GM12892 (cell line): ENCODE measurements around the gene ARPC4.

ENCODE experiments used
- DNase-seq: peaks from one replicate; pipeline ENCODE4 v3.0.0; 2011; ENCODE audit not compliant: insufficient read length
- FAIRE-seq: peaks from 2 replicates; lab custom pipeline; 2011; peaks lifted over from hg19 to GRCh38; lab: Jason Lieb, UNC
- POLR2A ChIP-seq: IDR thresholded peaks from 2 replicates; pipeline ENCODE4 v1.6.1; 2011; ENCODE audit warnings: low read depth, low read length, control low read depth
- POLR2AphosphoS5 ChIP-seq: IDR thresholded peaks from 2 replicates; pipeline ENCODE4 v1.6.1; 2011; ENCODE audit warnings: low read depth, low read length, control low read depth
- TAF1 ChIP-seq: IDR thresholded peaks from 2 replicates; pipeline ENCODE4 v1.6.1; 2011; ENCODE audit warnings: low read depth, mild to moderate bottlenecking, control low read depth, low read length, borderline replicate concordance

ARPC4 gene

DNA sequence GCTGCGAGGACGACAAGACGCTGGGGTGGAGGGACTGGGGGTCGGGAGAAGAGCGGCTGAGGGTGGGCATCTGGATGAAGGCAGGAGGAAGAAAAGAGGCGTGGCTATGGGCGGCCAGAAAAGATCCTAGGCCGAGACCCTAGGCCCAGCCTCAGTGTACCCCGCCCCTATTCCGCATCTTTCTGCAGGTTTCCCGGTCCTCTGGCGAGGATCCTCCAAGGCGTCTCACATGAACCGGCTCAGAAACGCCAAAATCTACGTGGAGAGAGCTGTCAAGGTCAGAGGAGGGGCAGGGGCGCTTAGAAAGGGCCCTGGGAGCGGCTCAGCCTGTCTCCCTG lies 17.5 kb downstream of the ARPC4 start:
- no peak for FAIRE-seq
- DNase-seq, result no peak
- TF ChIP-seq TAF1 (no peak), POLR2AphosphoS5 (no peak), POLR2A (no peak)

DNA sequence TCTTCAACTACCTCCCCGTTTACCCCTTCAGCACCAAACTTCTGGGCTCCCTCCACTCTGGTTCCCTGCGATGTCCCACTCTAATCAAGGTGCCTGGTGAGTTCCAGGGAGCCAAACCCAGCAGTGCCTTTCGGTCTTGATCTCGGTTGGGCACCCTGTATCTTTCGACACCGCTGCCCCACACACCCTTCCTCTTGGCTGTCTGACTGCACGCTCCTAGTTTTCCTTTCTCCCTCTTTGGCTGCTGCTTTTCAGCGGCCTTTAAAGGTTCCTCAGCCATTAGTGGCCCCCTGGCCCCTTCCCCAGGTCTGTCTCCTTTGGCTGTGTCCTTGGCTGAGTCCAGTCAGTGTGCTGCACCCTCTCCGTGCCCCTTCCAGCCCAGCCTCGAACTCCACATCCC lies 18.0 kb downstream of the ARPC4 start:
- FAIRE-seq (no peak), DNase-seq (no peak)
- TF ChIP-seq TAF1, result no peak
- TF ChIP-seq POLR2AphosphoS5, result no peak
- no peak for TF ChIP-seq POLR2A

DNA sequence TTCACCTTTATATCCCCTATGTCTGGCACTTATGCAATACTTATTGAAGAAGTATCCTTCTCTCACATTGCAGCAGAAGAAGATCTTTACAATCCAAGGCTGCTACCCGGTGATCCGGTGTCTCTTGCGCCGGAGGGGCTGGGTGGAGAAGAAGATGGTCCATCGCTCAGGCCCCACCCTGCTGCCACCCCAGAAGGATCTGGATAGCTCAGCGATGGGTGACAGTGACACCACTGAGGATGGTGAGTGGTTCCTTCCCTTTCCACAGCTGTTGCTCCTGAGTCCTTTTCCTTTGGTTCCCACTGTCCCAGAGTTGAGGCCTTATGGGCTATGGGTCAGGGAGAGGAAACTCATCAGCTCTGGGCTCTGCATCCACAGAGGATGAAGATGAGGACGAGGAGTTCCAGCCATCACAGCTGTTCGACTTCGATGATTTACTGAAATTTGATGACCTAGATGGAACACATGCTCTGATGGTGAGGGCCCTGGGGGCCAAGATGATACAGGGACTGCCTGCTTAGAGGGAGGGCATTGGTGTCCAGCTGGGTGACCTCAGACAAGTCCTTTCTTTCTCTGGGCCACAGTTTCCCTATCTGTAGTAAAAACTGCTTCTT lies 20.1 kb downstream of the ARPC4 start:
- DNase-seq (no peak), FAIRE-seq (no peak)
- TF ChIP-seq POLR2AphosphoS5, result no peak; the same call in 1 of the 2 replicates
- TF ChIP-seq POLR2A, result peak; percentile 40; the same call in 1 of the 2 replicates

DNA sequence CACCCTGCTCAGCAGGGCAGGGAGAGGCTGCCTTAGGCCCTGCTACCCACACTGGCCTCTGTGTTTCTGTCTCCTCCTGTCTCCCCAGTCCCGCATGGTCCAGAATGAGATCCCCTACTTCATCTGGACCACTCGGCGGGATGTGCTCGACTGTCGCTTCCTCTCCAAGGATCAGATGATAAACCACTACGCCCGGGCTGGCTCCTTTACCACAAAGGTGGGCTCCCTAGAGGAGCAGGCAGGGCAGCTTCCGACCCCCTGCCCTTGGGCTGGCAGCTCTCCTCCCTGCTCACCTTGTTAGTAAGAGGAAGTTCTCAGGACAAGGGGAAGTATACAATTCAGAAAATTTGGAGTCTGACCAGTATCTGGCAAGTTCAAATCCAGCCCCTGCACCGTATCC lies 23.1 kb downstream of the ARPC4 start:
- FAIRE-seq, result no peak
- DNase-seq, result no peak
- 0 out of 2 replicates have a peak, but pooled peaks have one; percentile 8 for TF ChIP-seq POLR2A
- TF ChIP-seq TAF1, result no peak

DNA sequence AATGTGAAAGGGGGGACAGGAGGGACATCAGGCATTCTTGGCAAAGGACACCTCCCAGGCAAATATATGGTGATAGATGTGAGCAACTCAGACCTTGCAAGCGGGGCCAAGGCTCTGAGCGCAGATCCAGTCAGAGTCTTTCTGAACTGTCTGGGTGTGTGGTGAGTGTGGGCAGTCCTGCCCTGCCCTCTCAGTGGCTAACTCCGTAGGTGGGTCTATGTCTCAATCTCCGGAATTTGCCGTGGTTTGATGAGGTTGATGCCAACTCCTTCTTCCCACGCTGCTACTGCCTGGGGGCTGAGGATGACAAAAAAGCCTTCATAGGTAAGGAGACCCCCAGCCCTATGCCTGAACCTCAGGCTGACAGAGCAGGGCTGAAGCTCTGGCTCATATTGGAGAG lies 24.6 kb downstream of the ARPC4 start:
- no peak for FAIRE-seq
- TF ChIP-seq POLR2A (no peak), POLR2AphosphoS5 (no peak), TAF1 (no peak)
- no peak for DNase-seq

DNA sequence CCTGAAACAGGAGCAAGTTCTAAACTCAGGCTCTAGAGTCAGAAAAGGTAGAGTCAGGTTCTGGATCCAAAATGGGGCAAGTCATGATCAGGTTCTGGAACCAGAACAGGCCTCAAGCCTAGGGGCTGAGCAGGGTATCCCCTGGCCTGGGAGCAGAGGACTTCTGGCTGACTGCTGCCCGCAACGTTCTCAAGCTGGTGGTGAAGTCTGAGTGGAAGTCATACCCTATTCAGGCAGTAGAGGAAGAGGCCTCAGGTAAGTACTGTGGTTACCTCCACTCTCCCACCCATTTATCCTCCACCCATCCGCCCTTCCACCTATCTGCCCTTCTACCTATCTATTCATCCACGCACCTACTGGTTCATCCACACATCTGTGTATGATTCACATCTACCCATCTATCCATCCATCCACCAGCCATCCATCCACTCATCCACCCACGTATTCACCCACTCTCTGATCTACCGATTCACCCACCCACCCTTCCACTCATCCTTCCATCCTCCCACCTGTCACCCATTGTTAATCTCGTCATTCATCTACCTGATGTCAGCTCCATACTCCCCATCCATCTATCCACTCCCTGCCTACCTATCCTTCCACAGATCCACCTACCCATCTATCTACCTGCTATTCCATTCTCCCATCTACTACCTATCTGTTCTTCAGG lies 25.9 kb downstream of the ARPC4 start:
- FAIRE-seq, result peak; percentile 5
- TF ChIP-seq TAF1 (no peak), POLR2A (no peak), POLR2AphosphoS5 (no peak)
- DNase-seq, result no peak

DNA sequence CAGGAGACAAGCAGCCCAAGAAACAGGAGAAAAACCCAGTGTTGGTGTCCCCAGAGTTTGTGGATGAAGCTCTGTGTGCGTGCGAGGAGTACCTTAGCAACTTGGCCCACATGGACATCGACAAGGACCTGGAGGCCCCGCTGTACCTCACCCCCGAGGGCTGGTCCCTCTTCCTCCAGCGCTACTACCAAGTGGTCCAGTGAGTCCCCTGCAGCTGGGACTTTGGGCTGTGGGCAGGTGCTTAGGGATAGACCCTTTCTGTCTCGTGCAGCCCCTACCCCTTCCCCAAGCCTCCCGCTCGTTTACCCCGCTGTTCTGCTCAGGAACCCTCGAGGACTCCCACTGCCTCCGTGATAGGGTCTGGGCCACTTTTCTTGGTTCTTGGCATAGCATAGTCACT lies 27.7 kb downstream of the ARPC4 start:
- FAIRE-seq (no peak), DNase-seq (no peak)
- TF ChIP-seq TAF1, result no peak
- TF ChIP-seq POLR2AphosphoS5, result no peak
- TF ChIP-seq POLR2A, result no peak

DNA sequence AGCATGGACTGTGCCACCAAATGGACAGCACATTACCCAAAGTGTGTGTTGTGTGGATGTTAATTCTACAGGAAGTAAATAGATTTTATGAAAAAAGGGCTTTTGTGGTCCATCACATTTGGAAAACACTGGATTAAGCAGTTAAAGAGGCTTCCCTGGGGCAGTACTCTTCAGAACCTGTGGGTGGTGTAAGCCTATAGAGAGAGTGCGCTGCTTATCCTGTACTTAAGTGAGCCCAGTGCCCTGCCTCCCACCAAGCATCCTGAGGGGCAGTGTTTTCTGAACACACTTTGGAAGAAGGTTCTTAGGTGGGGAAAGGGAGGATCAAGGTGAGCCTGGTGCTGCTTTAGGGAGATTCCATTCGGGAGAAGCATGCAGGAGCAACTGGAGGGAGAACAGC lies 28.1 kb downstream of the ARPC4 start:
- no peak for TF ChIP-seq POLR2AphosphoS5
- TF ChIP-seq TAF1, result no peak
- no peak for TF ChIP-seq POLR2A
- FAIRE-seq, result no peak
- no peak for DNase-seq

DNA sequence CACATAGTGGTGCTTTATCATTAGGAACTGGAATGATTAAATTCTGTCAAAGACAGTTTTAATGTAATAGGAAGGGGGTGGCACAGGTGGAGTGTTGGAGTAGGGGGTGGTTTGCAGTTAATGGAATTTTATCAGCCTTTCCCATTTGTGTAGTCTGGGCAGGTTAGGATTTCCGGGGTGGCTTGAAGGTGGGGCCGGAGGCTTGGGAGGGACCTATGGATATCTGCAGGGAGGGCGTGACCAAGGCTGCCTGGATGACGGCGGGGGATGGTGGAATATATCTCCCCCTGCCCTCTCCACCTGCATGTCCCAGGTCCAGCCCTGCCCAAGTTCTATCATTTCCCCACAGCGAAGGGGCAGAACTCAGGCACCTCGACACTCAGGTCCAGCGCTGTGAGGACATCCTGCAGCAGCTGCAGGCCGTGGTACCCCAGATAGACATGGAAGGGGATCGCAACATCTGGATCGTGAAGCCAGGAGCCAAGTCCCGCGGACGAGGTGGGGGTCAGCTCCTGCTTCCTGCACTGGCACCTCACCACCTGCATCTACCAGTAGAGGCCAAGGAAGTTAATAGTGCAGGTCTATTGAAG lies 32.7 kb downstream of the ARPC4 start:
- TF ChIP-seq POLR2AphosphoS5 (no peak), TAF1 (no peak), POLR2A (no peak)
- DNase-seq (no peak), FAIRE-seq (no peak)

DNA sequence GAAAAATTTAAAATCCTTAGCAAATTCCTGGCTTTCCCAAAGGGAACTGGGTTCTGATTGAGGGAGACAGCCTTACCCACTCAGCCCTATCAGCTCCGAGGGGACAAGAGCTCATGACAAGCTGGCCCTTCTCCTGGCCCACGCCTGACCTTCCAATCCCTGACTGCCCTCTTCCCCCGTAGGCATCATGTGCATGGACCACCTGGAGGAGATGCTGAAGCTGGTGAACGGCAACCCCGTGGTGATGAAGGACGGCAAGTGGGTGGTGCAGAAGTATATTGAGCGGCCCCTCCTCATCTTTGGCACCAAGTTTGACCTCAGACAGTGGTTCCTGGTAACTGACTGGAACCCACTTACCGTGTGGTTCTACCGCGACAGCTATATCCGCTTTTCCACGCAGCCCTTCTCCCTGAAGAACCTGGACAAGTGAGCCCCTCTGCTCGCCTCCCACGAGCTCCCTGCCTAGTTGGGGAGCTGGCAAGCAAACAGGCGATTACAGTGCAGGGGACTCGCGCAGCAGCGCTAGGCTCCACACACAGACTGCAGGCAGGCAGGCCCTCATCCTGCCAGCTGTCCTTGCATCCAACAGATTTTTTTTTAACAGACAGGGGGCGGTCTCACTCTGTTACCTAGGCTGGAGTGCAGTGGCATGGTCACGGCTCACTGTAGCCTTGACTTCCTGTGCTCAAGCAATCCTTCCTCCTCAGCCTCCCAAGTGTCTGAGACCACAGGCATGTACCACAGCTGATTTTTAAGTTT lies 34.1 kb downstream of the ARPC4 start:
- TF ChIP-seq POLR2A (no peak), POLR2AphosphoS5 (no peak), TAF1 (no peak)
- FAIRE-seq (no peak), DNase-seq (no peak)

DNA sequence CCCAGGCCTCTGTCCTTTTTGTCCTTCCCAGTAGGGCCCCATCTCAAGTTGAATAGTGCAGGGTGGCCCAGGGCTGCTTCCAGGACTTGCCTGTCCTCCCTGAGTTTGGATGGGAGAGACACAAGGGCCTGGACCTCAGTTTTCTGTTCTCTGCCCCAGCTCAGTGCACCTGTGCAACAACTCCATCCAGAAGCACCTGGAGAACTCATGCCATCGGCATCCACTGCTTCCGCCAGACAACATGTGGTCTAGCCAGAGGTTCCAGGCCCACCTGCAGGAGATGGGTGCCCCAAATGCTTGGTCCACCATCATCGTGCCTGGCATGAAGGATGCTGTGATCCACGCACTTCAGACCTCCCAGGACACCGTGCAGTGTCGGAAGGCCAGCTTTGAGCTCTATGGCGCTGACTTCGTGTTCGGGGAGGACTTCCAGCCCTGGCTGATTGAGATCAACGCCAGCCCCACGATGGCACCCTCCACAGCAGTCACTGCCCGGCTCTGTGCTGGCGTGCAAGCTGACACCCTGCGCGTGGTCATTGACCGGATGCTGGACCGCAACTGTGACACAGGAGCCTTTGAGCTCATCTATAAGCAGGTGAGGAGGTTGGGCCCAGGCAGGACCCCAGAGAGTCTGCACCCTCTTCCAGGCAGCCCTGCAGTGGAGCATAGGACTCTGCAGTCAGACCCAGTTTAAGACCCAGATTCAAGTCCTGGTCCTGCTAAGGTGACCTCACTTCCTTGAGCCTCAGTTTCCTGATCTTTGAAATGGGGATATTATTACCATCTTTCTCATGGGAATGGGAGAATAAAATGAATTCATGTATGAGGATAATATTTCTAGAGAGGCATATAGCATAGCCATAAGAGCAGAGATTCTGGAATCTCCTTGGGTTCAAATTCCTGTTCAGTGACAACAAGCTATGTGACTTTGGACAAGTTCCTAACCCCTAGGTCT lies 36.2 kb downstream of the ARPC4 start:
- no peak for DNase-seq
- TF ChIP-seq POLR2A, result no peak
- no peak for TF ChIP-seq TAF1
- TF ChIP-seq POLR2AphosphoS5, result no peak
- no peak for FAIRE-seq
